ENCODE data around the gene SUGCT. TPM values are rescaled to one million over a fixed set of nuclear protein-coding genes. Genes with fewer than 3 reads are reported as not detected.
"Not testable (repeated sequence)": the region's sequence is repeated elsewhere in the genome, so short reads cannot be mapped to it uniquely, and the experiment has no call there.

SUGCT gene
- total RNA-seq, 2 experiments from 2014 or later, result 0.76 to 1.5 TPM

GRCh38 chr7:40145596-40146130 lies 10.9 kb downstream of the SUGCT start:
- H3K4me1 Mint-ChIP-seq (ENCODE audit: low read depth); H3K36me3 Mint-ChIP-seq; intact Hi-C loops (cut with micrococcal nuclease); H3K27ac Mint-ChIP-seq; DNase-seq; CTCF ChIA-PET; H3K9me3 Mint-ChIP-seq; POLR2A ChIA-PET; H3K4me3 Mint-ChIP-seq: not testable (repeated sequence)
- peaks cover 17% of the 10 kb centered on the region for H3K27me3 Mint-ChIP-seq

GRCh38 chr7:40147371-40148246 lies 12.8 kb downstream of the SUGCT start:
- no peak for DNase-seq
- H3K36me3 Mint-ChIP-seq, result no peaks in the 10 kb centered on the region
- ChIA-PET POLR2A (no interaction called here), CTCF (no interaction called here)
- no peaks in the 10 kb centered on the region for H3K4me1 Mint-ChIP-seq (ENCODE audit: low read depth)
- no peaks in the 10 kb centered on the region for H3K9me3 Mint-ChIP-seq
- H3K4me3 Mint-ChIP-seq, result no peak overlapping the region
- intact Hi-C loops (cut with micrococcal nuclease), result no loop called here
- peaks cover 17% of the 10 kb centered on the region for H3K27me3 Mint-ChIP-seq
- H3K27ac Mint-ChIP-seq, result no peak overlapping the region

- DNase-seq; H3K4me3 Mint-ChIP-seq; H3K36me3 Mint-ChIP-seq; CTCF ChIA-PET; H3K4me1 Mint-ChIP-seq (ENCODE audit: low read depth); H3K27ac Mint-ChIP-seq; POLR2A ChIA-PET; H3K9me3 Mint-ChIP-seq; intact Hi-C loops (cut with micrococcal nuclease): not testable (repeated sequence)
- H3K27me3 Mint-ChIP-seq, result peaks cover 17% of the 10 kb centered on the region
These were observed 13.4 kb downstream of the SUGCT start for GRCh38 chr7:40148247-40148580.

- Mint-ChIP-seq H3K36me3 (no peaks in the 10 kb centered on the region), H3K9me3 (no peaks in the 10 kb centered on the region), H3K27me3 (peaks cover 14% of the 10 kb centered on the region), H3K27ac (no peak overlapping the region), H3K4me1 (ENCODE audit: low read depth) (no peaks in the 10 kb centered on the region), H3K4me3 (no peak overlapping the region)
- ChIA-PET POLR2A (no interaction called here), CTCF (interaction anchor here (1.5 kb wide), 1 partner anchor 15 kb away, joined by 4 read pairs; the partner anchor contains the start of gene MPLKIP)
- no peak for DNase-seq
- intact Hi-C loops (cut with micrococcal nuclease), result no loop called here
These were observed 13.9 kb downstream of the SUGCT start for GRCh38 chr7:40148671-40149070.

GRCh38 chr7:40151504-40151903 lies 16.7 kb downstream of the SUGCT start:
- no peaks in the 10 kb centered on the region for H3K9me3 Mint-ChIP-seq
- CTCF ChIA-PET, result no interaction called here
- no peak overlapping the region for H3K27ac Mint-ChIP-seq
- H3K4me3 Mint-ChIP-seq, result no peak overlapping the region
- no peaks in the 10 kb centered on the region for H3K4me1 Mint-ChIP-seq (ENCODE audit: low read depth)
- peaks cover 9% of the 10 kb centered on the region for H3K27me3 Mint-ChIP-seq
- POLR2A ChIA-PET, result no interaction called here
- intact Hi-C loops (cut with micrococcal nuclease), result no loop called here
- DNase-seq, result no peak
- H3K36me3 Mint-ChIP-seq, result no peaks in the 10 kb centered on the region

- Mint-ChIP-seq H3K9me3 (no peaks in the 10 kb centered on the region), H3K27ac (no peak overlapping the region), H3K4me3 (no peak overlapping the region), H3K4me1 (ENCODE audit: low read depth) (no peaks in the 10 kb centered on the region), H3K36me3 (no peaks in the 10 kb centered on the region), H3K27me3 (no peaks in the 10 kb centered on the region)
- DNase-seq, result no peak
- intact Hi-C loops (cut with micrococcal nuclease), result no loop called here
- ChIA-PET CTCF (no interaction called here), POLR2A (no interaction called here)
These were observed 22.2 kb downstream of the SUGCT start for GRCh38 chr7:40156988-40157387.

- DNase-seq, result no peak
- Mint-ChIP-seq H3K27ac (no peak overlapping the region), H3K9me3 (no peaks in the 10 kb centered on the region), H3K36me3 (no peaks in the 10 kb centered on the region), H3K4me1 (ENCODE audit: low read depth) (no peaks in the 10 kb centered on the region), H3K4me3 (no peak overlapping the region), H3K27me3 (peaks cover 1% of the 10 kb centered on the region)
- ChIA-PET CTCF (no interaction called here), POLR2A (no interaction called here)
- intact Hi-C loops (cut with micrococcal nuclease), result no loop called here
These were observed 27.7 kb downstream of the SUGCT start for GRCh38 chr7:40162516-40162915.

- Mint-ChIP-seq H3K4me3 (no peak overlapping the region), H3K36me3 (no peaks in the 10 kb centered on the region), H3K9me3 (no peaks in the 10 kb centered on the region), H3K27ac (no peak overlapping the region), H3K27me3 (peaks cover 1% of the 10 kb centered on the region), H3K4me1 (ENCODE audit: low read depth) (no peaks in the 10 kb centered on the region)
- POLR2A ChIA-PET, result no interaction called here
- CTCF ChIA-PET, result no interaction called here
- intact Hi-C loops (cut with micrococcal nuclease), result no loop called here
- no peak for DNase-seq
These were observed 30.4 kb downstream of the SUGCT start for GRCh38 chr7:40165216-40165615.

- DNase-seq, result no peak
- Mint-ChIP-seq H3K27ac (no peak overlapping the region), H3K4me1 (ENCODE audit: low read depth) (no peaks in the 10 kb centered on the region), H3K4me3 (no peak overlapping the region), H3K27me3 (peaks cover 2% of the 10 kb centered on the region), H3K9me3 (no peaks in the 10 kb centered on the region), H3K36me3 (no peaks in the 10 kb centered on the region)
- intact Hi-C loops (cut with micrococcal nuclease), result no loop called here
- POLR2A ChIA-PET, result no interaction called here
- CTCF ChIA-PET, result no interaction called here
These were observed 32.5 kb downstream of the SUGCT start for GRCh38 chr7:40167291-40167690.

GRCh38 chr7:40168266-40168665 lies 33.5 kb downstream of the SUGCT start:
- H3K36me3 Mint-ChIP-seq; DNase-seq; intact Hi-C loops (cut with micrococcal nuclease); H3K4me3 Mint-ChIP-seq; CTCF ChIA-PET; H3K4me1 Mint-ChIP-seq (ENCODE audit: low read depth); H3K27ac Mint-ChIP-seq; POLR2A ChIA-PET; H3K27me3 Mint-ChIP-seq; H3K9me3 Mint-ChIP-seq: not testable (repeated sequence)

GRCh38 chr7:40173121-40173520 lies 38.3 kb downstream of the SUGCT start:
- H3K4me3 Mint-ChIP-seq; DNase-seq; H3K4me1 Mint-ChIP-seq (ENCODE audit: low read depth); CTCF ChIA-PET; H3K27me3 Mint-ChIP-seq; POLR2A ChIA-PET; intact Hi-C loops (cut with micrococcal nuclease); H3K27ac Mint-ChIP-seq; H3K9me3 Mint-ChIP-seq; H3K36me3 Mint-ChIP-seq: not testable (repeated sequence)

- CTCF ChIA-PET, result interaction anchor here (0.6 kb wide), 1 partner anchor 278 kb away, joined by 3 read pairs; no protein-coding TSS in a partner anchor
- H3K27ac Mint-ChIP-seq; POLR2A ChIA-PET; H3K4me1 Mint-ChIP-seq (ENCODE audit: low read depth); intact Hi-C loops (cut with micrococcal nuclease); H3K27me3 Mint-ChIP-seq; H3K36me3 Mint-ChIP-seq; H3K4me3 Mint-ChIP-seq; H3K9me3 Mint-ChIP-seq; DNase-seq: not testable (repeated sequence)
These were observed 40.5 kb downstream of the SUGCT start for GRCh38 chr7:40175256-40175655.
